Activated CD8-positive, alpha-beta memory T cell treated with anti-CD3 and anti-CD28 coated beads, Interleukin-2, amount 10 ng/mL, durations not matched to agents 7 days and 5 days (primary cell): ENCODE results near the gene SCIMP. TPM values are rescaled to one million over a fixed set of nuclear protein-coding genes. Genes with fewer than 3 reads are reported as not detected.
A peak's percentile ranks its signal among the peaks of the same experiment; 100 is the strongest.
"Not testable (repeated sequence)": the region's sequence is repeated elsewhere in the genome, so short reads cannot be mapped to it uniquely, and the experiment has no call there.

Experiments
- ATAC-seq: fragments of 150-1000 bp; cut with Tn5 transposase; one replicate; pipeline ENCODE4 v1.10.0; 2021; ENCODE audit warnings: moderate library complexity
- CTCF ChIA-PET: fragments of 350-600 bp; sonication (Branson Sonifier 250); formaldehyde crosslinking; loops from one replicate; lab custom pipeline; 2021; ENCODE audit warnings: antibody characterized with exemption; lab: Charles Lee
- DNase-seq: peaks from one replicate; pipeline ENCODE4 v3.0.0-alpha.2; 2020
- H3K27ac Mint-ChIP-seq: one replicate; pipeline ENCODE4 v1.8.0; 2021; ENCODE audit warnings: mild to moderate bottlenecking, mixed read lengths
- H3K27me3 Mint-ChIP-seq: one replicate; pipeline ENCODE4 v1.8.0; 2021; ENCODE audit warnings: mixed read lengths
- H3K36me3 Mint-ChIP-seq: one replicate; pipeline ENCODE4 v1.8.0; 2021; ENCODE audit warnings: mild to moderate bottlenecking, mixed read lengths
- H3K4me1 Mint-ChIP-seq: one replicate; pipeline ENCODE4 v1.8.0; 2021; ENCODE audit warnings: mixed read lengths
- H3K4me3 Mint-ChIP-seq: one replicate; pipeline ENCODE4 v1.8.0; 2021; ENCODE audit warnings: mild to moderate bottlenecking, moderate library complexity, mixed read lengths
- H3K9me3 Mint-ChIP-seq: one replicate; pipeline ENCODE4 v1.8.0; 2022; ENCODE audit warnings: low read depth, mixed read lengths
- total RNA-seq, 2 experiments: library from RNA; stranded (reverse); gene quantifications; one replicate each; pipeline ENCODE4 v1.2.3, GENCODE V29; 2021

The SCIMP gene
- total RNA-seq, 2 experiments from 2014 or later, result not detected

- H3K4me1 Mint-ChIP-seq, result peaks cover 22% of the 10 kb centered on the region
- no peak overlapping the region for H3K4me3 Mint-ChIP-seq
- no peaks in the 10 kb centered on the region for H3K9me3 Mint-ChIP-seq
- no peaks in the 10 kb centered on the region for H3K27me3 Mint-ChIP-seq
- DNase-seq (peak; percentile 62), ATAC-seq (peak; percentile 72)
- H3K27ac Mint-ChIP-seq, result peak overlapping the region; percentile 84
- H3K36me3 Mint-ChIP-seq, result peaks cover 8% of the 10 kb centered on the region
- CTCF ChIA-PET, result interaction anchor here (0.7 to 4.3 kb wide), 5 partner anchors 10 to 35 kb away, joined by 3 to 19 read pairs (median 3); partner anchors contain the start of gene ZNF594
These were observed 7.5 kb downstream of the SCIMP start for GRCh38 chr17:5226940-5227878.

DNA sequence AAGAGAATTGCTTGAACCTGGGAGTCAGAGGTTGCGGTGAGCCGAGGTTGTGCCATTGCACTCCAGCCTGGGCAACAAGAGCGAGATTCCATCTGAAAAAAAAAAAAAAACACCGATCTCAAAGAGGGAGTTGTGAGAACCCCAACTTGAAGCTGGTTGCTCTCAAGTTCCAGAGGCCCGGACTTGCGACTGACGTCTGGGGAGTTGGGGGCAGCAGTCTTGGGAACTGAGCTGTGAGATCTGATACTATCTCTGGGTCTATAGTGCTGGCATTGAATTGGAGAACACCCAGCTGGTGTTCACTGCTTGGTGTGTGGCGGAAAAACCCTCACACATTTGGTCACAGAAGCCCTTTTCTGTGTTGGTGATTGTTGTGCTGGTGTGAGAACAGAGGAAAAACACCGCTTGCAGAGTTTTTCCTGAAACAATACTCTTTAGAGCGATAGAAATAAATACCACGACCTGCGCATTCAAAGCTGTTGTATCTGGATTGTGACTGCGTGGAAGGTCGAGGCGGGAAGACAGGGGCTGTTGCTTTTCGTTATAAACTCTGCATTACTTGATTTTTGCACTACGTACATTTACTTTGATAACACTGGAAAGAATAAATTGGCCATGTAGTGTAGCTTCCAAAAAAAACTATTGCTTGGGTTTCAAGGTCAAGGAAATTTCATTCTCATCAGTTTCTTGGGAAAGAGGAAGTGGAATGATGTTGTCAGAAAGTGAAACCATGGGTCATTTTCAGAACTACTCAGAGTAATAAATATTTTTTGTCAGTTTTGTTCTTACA, 8.8 kb downstream of the SCIMP start:
- DNase-seq (no peak), ATAC-seq (no peak)
- Mint-ChIP-seq H3K4me1 (peaks cover 30% of the 10 kb centered on the region), H3K27ac (no peak overlapping the region), H3K36me3 (peaks cover 8% of the 10 kb centered on the region), H3K9me3 (no peaks in the 10 kb centered on the region), H3K27me3 (no peaks in the 10 kb centered on the region), H3K4me3 (no peak overlapping the region)
- CTCF ChIA-PET, result interaction anchor here (0.7 to 4.3 kb wide), 4 partner anchors 12 to 30 kb away, joined by 3 to 19 read pairs (median 7); no protein-coding TSS in a partner anchor

DNA sequence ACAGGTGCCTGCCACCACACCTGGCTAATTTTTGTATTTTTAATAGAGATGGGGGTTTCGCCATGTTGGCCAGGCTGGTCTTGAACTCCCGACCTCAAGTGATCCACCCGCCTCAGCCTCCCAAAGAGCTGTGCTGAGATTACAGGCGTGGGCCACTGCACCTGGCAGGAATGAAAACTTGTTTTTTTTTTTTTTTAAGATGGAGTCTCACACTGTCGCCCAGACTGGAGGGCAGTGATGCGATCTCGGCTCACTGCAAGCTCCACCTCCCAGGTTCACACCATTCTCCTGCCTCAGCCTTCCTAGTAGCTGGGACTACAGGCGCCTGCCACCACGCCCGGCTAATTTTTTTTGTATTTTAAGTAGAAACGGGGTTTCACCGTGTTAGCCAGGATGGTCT, 12.7 kb downstream of the SCIMP start:
- H3K27me3 Mint-ChIP-seq, ATAC-seq, H3K9me3 Mint-ChIP-seq, CTCF ChIA-PET, H3K27ac Mint-ChIP-seq, H3K36me3 Mint-ChIP-seq, DNase-seq, H3K4me3 Mint-ChIP-seq: not testable (repeated sequence)
- H3K4me1 Mint-ChIP-seq, result peaks cover 21% of the 10 kb centered on the region

- H3K36me3 Mint-ChIP-seq, result no peaks in the 10 kb centered on the region
- H3K27ac Mint-ChIP-seq, result no peak overlapping the region
- ATAC-seq (no peak), DNase-seq (no peak)
- no peak overlapping the region for H3K4me3 Mint-ChIP-seq
- H3K9me3 Mint-ChIP-seq, result no peaks in the 10 kb centered on the region
- CTCF ChIA-PET, result interaction anchor here (0.7 kb wide), 1 partner anchor 579 kb away, joined by 3 read pairs; no protein-coding TSS in a partner anchor
- no peaks in the 10 kb centered on the region for H3K27me3 Mint-ChIP-seq
- H3K4me1 Mint-ChIP-seq, result peaks cover 11% of the 10 kb centered on the region
These were observed 14.6 kb downstream of the SCIMP start for GRCh38 chr17:5220074-5220473.

GRCh38 chr17:5219536-5219935, 15.1 kb downstream of the SCIMP start:
- no peak overlapping the region for H3K27ac Mint-ChIP-seq
- H3K36me3 Mint-ChIP-seq, result no peaks in the 10 kb centered on the region
- no peaks in the 10 kb centered on the region for H3K9me3 Mint-ChIP-seq
- DNase-seq, result no peak
- H3K4me3 Mint-ChIP-seq, result no peak overlapping the region
- ATAC-seq, result no peak
- H3K4me1 Mint-ChIP-seq, result peaks cover 11% of the 10 kb centered on the region
- CTCF ChIA-PET, result no interaction called here
- H3K27me3 Mint-ChIP-seq, result no peaks in the 10 kb centered on the region

GRCh38 chr17:5217562-5217961, 17.1 kb downstream of the SCIMP start:
- not testable (repeated sequence) for H3K4me3 Mint-ChIP-seq, DNase-seq, H3K36me3 Mint-ChIP-seq, H3K27ac Mint-ChIP-seq, H3K27me3 Mint-ChIP-seq, ATAC-seq, H3K9me3 Mint-ChIP-seq
- H3K4me1 Mint-ChIP-seq, result peaks cover 11% of the 10 kb centered on the region
- CTCF ChIA-PET, result interaction anchor here (0.7 kb wide), 1 partner anchor 9 kb away, joined by 3 read pairs; no protein-coding TSS in a partner anchor

DNA sequence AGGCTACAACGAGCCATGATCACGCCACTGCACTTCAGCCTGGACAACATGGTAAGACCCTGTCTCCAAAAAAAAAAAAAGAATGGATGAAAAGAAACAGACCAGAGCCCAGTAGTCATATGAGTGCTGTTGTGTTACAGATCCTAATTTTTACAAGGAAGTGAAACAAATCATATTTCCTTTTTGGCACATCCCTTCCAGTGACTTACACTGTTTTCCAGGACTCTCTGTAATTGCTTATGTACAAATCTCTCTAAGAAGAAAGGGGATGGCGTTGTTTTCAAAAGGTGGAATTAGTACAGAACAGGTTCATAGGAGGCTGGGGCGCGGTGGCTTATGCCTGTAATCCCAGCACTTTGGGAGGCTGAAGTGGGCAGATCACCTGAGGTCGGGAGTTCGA, 23.2 kb downstream of the SCIMP start:
- CTCF ChIA-PET, result interaction anchor here (1.3 kb wide), 1 partner anchor 26 kb away, joined by 4 read pairs; no protein-coding TSS in a partner anchor
- H3K4me1 Mint-ChIP-seq, result no peaks in the 10 kb centered on the region
- no peak overlapping the region for H3K4me3 Mint-ChIP-seq
- no peaks in the 10 kb centered on the region for H3K9me3 Mint-ChIP-seq
- ATAC-seq (no peak), DNase-seq (no peak)
- H3K27ac Mint-ChIP-seq, result no peak overlapping the region
- no peaks in the 10 kb centered on the region for H3K27me3 Mint-ChIP-seq
- no peaks in the 10 kb centered on the region for H3K36me3 Mint-ChIP-seq

DNA sequence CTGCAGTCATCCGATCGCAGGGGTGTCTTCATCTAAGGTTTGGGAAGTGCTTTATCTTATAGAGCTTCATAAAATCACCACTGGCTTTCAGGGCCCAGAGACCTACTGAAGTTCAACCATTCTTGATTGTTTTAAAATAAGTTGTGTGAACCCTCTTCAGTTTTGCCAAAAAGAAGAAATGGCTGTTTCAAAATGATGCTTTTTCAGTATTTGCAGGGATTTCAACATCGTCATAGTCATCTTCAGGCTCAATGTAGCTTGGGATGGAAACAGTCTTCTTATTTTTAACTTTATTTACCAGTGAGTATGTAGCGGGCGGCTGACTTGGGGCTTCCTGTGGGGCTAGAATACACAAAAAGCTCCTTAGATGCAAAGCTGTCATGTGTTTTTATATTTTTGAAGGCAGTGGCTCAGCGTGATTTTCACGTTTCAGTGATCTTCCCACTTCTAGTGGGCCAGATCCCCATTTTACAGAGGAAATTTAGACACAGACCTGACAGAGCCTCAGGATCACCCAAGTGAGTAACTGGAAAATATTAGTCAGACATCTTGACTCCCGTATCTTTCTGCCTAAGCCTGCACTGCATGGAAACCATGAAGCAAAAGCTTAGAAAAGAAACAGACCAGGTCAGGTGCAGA, 23.9 kb downstream of the SCIMP start:
- Mint-ChIP-seq H3K36me3 (no peaks in the 10 kb centered on the region), H3K27me3 (no peaks in the 10 kb centered on the region), H3K9me3 (no peaks in the 10 kb centered on the region), H3K4me3 (no peak overlapping the region), H3K27ac (no peak overlapping the region), H3K4me1 (no peaks in the 10 kb centered on the region)
- DNase-seq (no peak), ATAC-seq (no peak)
- CTCF ChIA-PET, result interaction anchor here (1.3 kb wide), 1 partner anchor 27 kb away, joined by 4 read pairs; no protein-coding TSS in a partner anchor

DNA sequence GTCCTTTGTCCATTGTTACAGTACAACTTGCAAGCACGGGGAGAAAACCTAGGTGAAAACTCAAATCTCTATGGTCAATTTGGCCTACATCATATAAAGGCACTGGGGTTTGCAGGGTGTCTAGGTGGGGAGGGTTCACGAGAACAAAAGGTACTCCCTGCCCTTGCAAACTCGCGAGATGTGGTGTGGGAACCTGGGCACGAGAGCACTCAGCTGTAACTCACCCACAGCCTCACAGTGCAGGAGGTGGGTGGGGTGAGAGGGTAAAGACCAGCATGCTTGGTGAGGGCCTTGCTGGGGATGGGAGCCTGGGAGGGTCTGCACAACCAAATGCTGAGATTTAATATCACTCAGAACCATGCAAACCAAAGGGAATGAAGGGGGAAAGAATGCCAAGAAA, 24.6 kb downstream of the SCIMP start:
- Mint-ChIP-seq H3K27ac (no peak overlapping the region), H3K9me3 (no peaks in the 10 kb centered on the region), H3K27me3 (no peaks in the 10 kb centered on the region), H3K4me1 (no peaks in the 10 kb centered on the region), H3K36me3 (no peaks in the 10 kb centered on the region), H3K4me3 (no peak overlapping the region)
- ATAC-seq (no peak), DNase-seq (no peak)
- CTCF ChIA-PET, result no interaction called here

DNA sequence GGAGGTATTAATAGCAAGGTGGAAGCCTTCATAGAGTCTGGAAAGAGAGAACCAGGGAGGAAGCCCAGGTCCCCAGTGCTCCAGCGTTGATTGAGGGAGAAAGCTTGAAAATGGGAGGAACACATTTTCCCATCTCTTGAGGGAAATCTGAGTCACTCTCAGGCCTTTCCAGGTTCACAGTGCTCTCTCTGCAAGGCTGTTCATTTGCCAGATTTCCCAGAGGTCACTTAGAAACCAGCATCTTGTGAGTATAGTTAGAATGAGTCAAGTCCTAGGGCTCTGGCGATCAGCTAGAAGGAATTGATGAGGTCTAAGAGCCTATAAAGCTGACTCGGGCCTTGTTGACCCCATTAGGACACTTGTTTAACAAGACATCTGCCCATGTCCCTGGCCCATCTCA, 25.3 kb downstream of the SCIMP start:
- no peak for ATAC-seq
- CTCF ChIA-PET, result no interaction called here
- H3K9me3 Mint-ChIP-seq, result no peaks in the 10 kb centered on the region
- H3K36me3 Mint-ChIP-seq, result no peaks in the 10 kb centered on the region
- no peak for DNase-seq
- H3K4me1 Mint-ChIP-seq, result no peaks in the 10 kb centered on the region
- H3K27ac Mint-ChIP-seq, result no peak overlapping the region
- no peak overlapping the region for H3K4me3 Mint-ChIP-seq
- H3K27me3 Mint-ChIP-seq, result no peaks in the 10 kb centered on the region

DNA sequence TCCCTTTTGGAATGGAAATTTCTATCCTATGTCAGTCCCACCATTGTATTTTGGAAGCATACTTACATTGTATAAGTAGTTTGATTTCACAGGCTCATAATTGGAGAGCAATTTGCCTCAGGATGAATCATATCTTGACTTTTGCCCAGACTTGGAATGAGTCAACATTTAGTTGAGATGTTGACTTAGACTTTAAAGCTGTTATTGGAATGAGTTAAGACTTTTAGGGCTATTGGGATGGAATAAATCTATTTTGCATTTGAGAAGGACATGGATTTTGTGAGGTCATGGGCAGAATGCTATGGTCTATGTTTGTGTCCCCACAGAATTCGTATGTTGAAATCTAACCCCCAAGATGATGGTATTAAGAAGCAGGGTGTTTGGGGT, 30.8 kb downstream of the SCIMP start:
- H3K9me3 Mint-ChIP-seq, result peaks cover 6% of the 10 kb centered on the region
- ATAC-seq (no peak), DNase-seq (no peak)
- no peak overlapping the region for H3K27ac Mint-ChIP-seq
- H3K4me3 Mint-ChIP-seq, result no peak overlapping the region
- no peaks in the 10 kb centered on the region for H3K27me3 Mint-ChIP-seq
- peaks cover 6% of the 10 kb centered on the region for H3K4me1 Mint-ChIP-seq
- CTCF ChIA-PET, result no interaction called here
- peaks cover 4% of the 10 kb centered on the region for H3K36me3 Mint-ChIP-seq

DNA sequence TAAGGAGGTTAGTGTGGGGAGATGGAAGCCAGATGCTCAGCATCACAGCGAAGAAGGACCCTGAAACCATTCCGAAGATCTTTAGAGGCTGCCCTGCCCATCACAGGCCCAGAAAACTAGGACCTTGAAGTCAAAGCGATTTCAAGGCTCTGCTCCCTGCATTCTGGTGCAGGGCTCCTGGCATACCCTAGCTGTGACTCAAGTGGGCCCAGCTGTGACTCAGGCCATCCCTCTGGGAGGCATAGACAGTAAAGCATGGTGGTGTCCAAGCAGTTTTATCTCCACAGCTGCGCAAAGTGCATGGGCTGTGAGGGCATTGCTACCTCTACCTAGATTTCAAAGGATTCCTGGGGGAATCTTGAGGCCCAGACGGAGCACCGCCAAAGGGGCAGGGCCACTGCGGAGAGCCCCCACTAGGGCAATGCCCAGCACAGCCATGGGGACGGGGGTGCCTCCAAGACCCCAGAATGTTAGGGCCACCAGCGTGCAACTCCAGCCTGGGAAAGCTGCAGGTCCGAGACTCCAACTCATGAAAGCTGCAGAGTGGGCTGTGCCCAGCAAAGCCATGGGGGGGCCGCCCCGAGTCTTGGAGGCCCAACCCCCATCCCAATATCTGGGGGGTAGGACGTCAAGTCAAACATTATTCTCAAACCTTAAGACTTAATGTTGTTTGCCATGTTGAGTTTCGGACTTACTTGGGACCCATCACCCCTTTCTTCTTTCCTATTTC, 31.3 kb downstream of the SCIMP start:
- ATAC-seq (no peak), DNase-seq (no peak)
- H3K9me3 Mint-ChIP-seq, result peaks cover 6% of the 10 kb centered on the region
- CTCF ChIA-PET, result no interaction called here
- no peak overlapping the region for H3K27ac Mint-ChIP-seq
- H3K36me3 Mint-ChIP-seq, result peaks cover 4% of the 10 kb centered on the region
- no peak overlapping the region for H3K4me3 Mint-ChIP-seq
- no peaks in the 10 kb centered on the region for H3K27me3 Mint-ChIP-seq
- peaks cover 6% of the 10 kb centered on the region for H3K4me1 Mint-ChIP-seq
